ENCODE results near the gene DCLK1.

- TF ChIP-seq CTCF (IDR thresholded peaks at IDR 0.05) (no peak), POLR2A (IDR thresholded peaks at IDR 0.05) (no peak), POLR2AphosphoS5 (IDR thresholded peaks at IDR 0.05; ENCODE audit: insufficient read depth in 1 of 2, low read depth in 1 of 2) (no peak)
These were observed 366.7 kb downstream of the DCLK1 start for GRCh38 chr13:35764326-35765015.

Measured in vagina (tissue), 2 donors.